ENCODE data around the gene SMCR8.
A peak's percentile ranks its signal among the peaks of the same experiment; 100 is the strongest.

DNA sequence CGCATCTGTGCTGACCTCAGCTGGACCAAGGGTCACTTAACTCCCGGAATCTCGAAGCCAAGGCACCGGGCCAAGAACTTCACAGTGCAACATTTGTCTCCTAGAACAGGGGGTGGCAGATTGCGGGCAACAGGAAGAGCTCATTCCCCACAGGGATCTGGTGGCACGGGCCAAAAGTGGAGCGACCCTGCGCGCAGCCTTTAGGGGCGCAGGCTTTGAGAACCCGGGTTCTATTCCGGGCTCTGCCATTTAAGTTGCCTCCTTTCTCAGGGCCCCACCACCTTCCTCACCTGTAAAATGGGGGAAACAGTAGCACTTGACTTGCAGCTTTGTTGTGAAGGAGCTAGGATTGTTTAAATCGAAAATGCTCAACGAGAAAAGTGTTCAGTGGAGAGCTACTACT lies 47.6 kb downstream of the SMCR8 start:
- peak in 1 of 6 experiments; percentile 4 for TF ChIP-seq CTCF (IDR thresholded peaks at IDR 0.05)
- no peak for TF ChIP-seq POLR2A (IDR thresholded peaks at IDR 0.05)
